SH-SY5Y (cell line): ENCODE results near the gene SPATS2.

Experiments
- GATA2 ChIP-seq: IDR thresholded peaks from 2 replicates; pipeline ENCODE4 v1.6.1; 2011; ENCODE audit warnings: mild to moderate bottlenecking, low read depth, low read length
- GATA3 ChIP-seq: IDR thresholded peaks from 2 replicates; pipeline ENCODE4 v1.6.1; 2011; ENCODE audit warnings: low read depth, mild to moderate bottlenecking, low read length, moderate library complexity

DNA sequence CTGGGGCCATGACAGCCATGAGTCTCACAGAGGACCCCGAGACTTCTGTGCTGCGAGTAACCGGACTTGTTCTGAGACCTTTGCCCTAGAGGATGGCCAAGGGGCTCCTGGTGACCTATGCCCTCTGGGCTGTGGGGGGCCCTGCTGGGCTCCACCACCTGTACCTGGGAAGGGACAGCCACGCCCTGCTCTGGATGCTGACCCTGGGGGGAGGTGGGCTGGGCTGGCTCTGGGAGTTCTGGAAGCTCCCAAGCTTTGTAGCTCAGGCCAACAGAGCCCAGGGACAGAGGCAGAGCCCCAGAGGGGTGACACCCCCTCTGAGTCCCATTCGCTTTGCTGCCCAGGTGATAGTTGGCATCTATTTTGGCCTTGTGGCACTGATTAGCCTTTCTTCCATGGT is 18.5 kb upstream of the SPATS2 start:
- TF ChIP-seq GATA2 (no peak), GATA3 (no peak)
